H1 (cell line): ENCODE data around the gene CBY1. TPM values are rescaled to one million over a fixed set of nuclear protein-coding genes. Genes with fewer than 3 reads are reported as not detected.

ENCODE experiments used
- BRCA1 ChIP-seq: IDR thresholded peaks from 2 replicates; pipeline ENCODE4 v1.6.1; 2012; ENCODE audit warnings: low read depth, low read length, improper control_type of control experiment
- CHD2 ChIP-seq: IDR thresholded peaks from 2 replicates; pipeline ENCODE4 v1.6.1; 2012; ENCODE audit warnings: low read length, improper control_type of control experiment
- CHD7 ChIP-seq: fragments of 300-600 bp; sonication (generic); IDR thresholded peaks from 2 replicates; pipeline ENCODE4 v1.7.1; 2012; ENCODE audit warnings: low read length, moderate library complexity, mild to moderate bottlenecking, inconsistent platforms; ENCODE audit not compliant: insufficient replicate concordance
- EZH2 ChIP-seq: fragments of 200-600 bp; sonication (generic); IDR thresholded peaks from 2 replicates; pipeline ENCODE4 v1.7.1; 2012; ENCODE audit warnings: low read depth, mild to moderate bottlenecking, moderate library complexity, low read length, inconsistent platforms; ENCODE audit not compliant: severe bottlenecking
- JUND ChIP-seq: IDR thresholded peaks from 2 replicates; pipeline ENCODE4 v1.6.1; 2011; ENCODE audit warnings: mild to moderate bottlenecking, improper control_type of control experiment, low read length
- RXRA ChIP-seq: IDR thresholded peaks from 2 replicates; pipeline ENCODE4 v1.6.1; 2011; ENCODE audit warnings: low read depth, mild to moderate bottlenecking, low read length, moderate library complexity; ENCODE audit not compliant: insufficient read depth
- SIN3A ChIP-seq, 2 experiments: IDR thresholded peaks in 1 of 2; conservative IDR thresholded peaks in 1 of 2; 2 replicates each; pipeline ENCODE4 v1.6.1; 2011 to 2012; ENCODE audit warnings: low read length in 2 of 2, improper control_type of control experiment in 1 of 2, low read depth in 1 of 2, mild to moderate bottlenecking in 1 of 2
- polyA plus RNA-seq, 7 experiments: library from polyadenylated mRNA; depleted of rRNA in 3 of 7; stranded (reverse) in 5 of 7; unstranded in 2 of 7; fragments of >200 nt in 5 of 7; fragments of 200-250 nt in 2 of 7; gene quantifications; 1 replicate in 5 of 7; 2 replicates in 1 of 7; 4 replicates in 1 of 7; pipeline versions ENCODE4 v1.2.1 to v1.2.3, GENCODE V29; 2011 to 2013; ENCODE audit warnings: missing spikeins in 2 of 7, mixed read lengths in 2 of 7
- total RNA-seq: library from RNA; stranded (reverse); fragmentation: NEBNext Ultra II Directional; extraction: Animal tissue kit (Norgen Biotek cat#: 25700); gene quantifications from 2 replicates; pipeline ENCODE4 v1.2.1, GENCODE V29; 2021

The CBY1 gene
- total and polyA plus RNA-seq, 2 of the 8 experiments (the other 6 are each of a cell fraction or from before 2014, with no cell fraction given) = 23.2 to 30.2 TPM

GRCh38 chr22:38645430-38645829, 11.0 kb upstream of the CBY1 start (continued):
- TF ChIP-seq CHD7 = no peak
- no peak for TF ChIP-seq JUND
- TF ChIP-seq RXRA = no peak
- TF ChIP-seq BRCA1 = no peak
- TF ChIP-seq CHD2 = no peak
- no peak for TF ChIP-seq SIN3A (conservative IDR thresholded peaks at IDR 0.05 in 1 of 2, IDR thresholded peaks at IDR 0.05 in 1 of 2; ENCODE audit: low read depth in 1 of 2, low read length in 2 of 2)
- TF ChIP-seq EZH2 = no peak
